IPS-18c (cell line): ENCODE results near the gene RALGDS.

Experiments
- H3K4me3 ChIP-seq: 2 replicates; pipeline ENCODE4 v1.7.0; 2013; ENCODE audit warnings: low read depth, mild to moderate bottlenecking, low read length, moderate library complexity; ENCODE audit not compliant: insufficient read depth
- H3K9me3 ChIP-seq: one replicate; pipeline ENCODE4 v1.6.1; 2013; ENCODE audit warnings: mild to moderate bottlenecking, low read length, moderate library complexity; ENCODE audit not compliant: control insufficient read depth, insufficient read depth

The RALGDS gene

DNA sequence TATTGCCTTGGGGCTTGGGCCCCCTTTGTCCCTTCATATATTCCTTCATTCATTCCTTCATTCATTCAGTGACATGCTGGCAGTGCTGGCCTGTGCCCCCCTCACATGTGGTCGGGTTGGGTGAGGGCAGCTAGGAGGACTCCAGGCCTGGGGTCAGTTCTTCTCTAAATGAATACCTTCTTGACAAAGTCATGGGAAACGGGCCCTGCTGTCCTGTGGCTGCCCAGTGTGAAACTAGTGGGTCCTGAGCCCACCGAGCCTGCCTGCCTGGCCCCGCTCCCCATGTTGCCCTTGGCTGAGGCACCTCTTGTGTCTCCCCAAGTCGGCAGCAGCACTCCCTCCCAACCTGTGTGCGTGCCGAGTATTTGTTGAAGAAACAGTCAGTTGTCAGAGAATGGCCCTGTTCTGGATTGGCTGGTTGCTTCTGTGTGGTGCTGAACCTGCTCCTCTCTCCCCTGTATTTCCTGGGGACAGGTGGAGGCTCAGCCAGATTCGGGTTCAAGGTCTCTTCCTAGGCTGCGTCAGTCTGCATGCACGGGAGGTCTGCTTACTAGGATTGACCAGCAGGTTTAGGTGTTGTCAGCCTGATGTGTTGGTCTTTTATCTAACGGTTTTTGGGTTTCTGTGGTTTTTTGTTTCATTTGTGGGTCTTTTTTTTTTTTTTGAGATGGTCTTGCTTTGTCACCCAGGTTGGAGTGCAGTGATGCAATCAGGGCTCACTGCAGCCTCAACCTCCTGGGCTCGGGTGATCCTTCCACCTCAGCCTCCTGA lies 62.3 kb downstream of the RALGDS start:
- no peak overlapping the region for H3K4me3 ChIP-seq

DNA sequence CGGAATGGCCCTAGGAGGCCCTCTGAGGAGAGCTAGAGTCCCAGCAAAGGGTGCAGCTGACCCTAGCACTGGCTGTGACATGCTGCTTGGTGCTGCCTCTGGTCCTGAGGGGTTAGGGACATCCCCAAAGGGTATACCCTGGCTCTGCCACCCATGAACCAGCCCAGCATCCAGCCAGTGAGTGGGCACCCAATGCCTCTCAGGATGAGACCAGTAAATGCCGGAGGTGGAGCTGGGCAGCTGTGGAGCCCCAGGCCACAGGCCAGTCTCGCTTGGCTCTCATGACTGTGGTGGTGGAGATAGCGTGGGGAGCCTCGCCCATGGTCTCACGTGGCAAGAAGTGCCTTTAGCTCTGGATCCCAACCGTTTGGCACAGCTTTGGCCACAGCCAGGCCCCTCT lies 63.0 kb downstream of the RALGDS start:
- no peaks in the 10 kb centered on the region for H3K9me3 ChIP-seq
- H3K4me3 ChIP-seq: no peak overlapping the region

More for the DNA sequence above, 62.3 kb downstream of the RALGDS start:
- H3K9me3 ChIP-seq: no peaks in the 10 kb centered on the region

DNA sequence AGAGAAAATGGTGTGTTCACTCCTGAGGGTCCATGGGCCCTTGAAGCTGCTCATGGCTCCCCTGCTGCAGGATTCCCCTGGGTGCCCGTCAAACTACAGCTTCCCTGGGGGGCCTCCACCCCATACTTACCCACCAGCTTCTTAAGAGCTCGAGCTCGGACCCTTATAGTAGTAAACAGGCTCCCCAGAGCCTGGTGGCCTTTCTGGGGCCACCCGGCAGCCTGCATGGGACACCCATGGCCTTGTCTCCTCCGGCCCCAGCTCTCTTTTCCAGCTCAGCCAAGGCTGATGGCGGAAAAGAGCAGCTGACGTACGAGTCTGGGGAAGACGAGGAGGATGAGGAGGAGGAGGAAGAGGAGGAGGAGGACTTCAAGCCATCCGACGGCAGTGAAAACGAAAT lies 63.5 kb downstream of the RALGDS start:
- H3K4me3 ChIP-seq: no peak overlapping the region
- H3K9me3 ChIP-seq: no peaks in the 10 kb centered on the region

DNA sequence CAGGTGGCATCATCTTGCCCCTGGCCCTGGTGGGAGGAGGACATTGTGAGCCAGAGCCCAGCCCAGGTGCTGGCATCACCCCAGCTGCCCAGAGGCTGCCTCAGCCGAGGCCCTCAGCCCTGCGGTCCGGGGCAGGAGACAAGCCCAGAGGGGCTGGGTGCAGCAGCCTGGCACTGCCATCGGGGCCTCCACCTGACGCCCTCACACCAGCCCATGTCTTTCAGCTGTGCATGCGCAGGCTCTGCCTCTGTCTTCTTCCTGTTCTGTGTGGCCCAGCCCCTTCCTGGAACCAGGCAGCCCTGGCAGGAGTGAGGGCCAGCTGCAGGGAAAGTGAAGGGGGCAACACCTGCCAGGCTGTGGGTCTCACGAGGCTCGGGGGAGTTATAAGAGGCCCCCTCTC lies 64.0 kb downstream of the RALGDS start:
- peaks cover 2% of the 10 kb centered on the region for H3K9me3 ChIP-seq
- no peak overlapping the region for H3K4me3 ChIP-seq

DNA sequence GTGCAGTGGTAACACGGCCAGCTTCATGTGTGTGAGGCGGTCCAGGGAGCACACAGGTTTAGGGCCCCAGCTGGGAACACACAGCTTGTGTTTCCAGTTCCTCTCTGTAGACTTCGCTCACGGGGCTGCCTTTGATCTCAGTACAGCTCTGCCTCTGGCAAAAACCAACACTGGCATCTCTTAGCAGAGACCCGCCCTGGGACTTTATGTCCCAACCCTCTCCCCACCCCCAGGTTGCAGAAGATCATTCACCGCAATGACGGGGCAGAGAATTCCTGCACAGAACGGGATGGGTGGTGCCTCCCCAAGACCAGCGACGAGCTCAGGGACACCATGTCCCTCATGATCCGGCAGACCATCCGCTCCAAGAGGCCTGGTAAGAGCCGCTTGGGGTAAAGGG lies 64.5 kb downstream of the RALGDS start:
- peaks cover 2% of the 10 kb centered on the region for H3K9me3 ChIP-seq
- no peak overlapping the region for H3K4me3 ChIP-seq

DNA sequence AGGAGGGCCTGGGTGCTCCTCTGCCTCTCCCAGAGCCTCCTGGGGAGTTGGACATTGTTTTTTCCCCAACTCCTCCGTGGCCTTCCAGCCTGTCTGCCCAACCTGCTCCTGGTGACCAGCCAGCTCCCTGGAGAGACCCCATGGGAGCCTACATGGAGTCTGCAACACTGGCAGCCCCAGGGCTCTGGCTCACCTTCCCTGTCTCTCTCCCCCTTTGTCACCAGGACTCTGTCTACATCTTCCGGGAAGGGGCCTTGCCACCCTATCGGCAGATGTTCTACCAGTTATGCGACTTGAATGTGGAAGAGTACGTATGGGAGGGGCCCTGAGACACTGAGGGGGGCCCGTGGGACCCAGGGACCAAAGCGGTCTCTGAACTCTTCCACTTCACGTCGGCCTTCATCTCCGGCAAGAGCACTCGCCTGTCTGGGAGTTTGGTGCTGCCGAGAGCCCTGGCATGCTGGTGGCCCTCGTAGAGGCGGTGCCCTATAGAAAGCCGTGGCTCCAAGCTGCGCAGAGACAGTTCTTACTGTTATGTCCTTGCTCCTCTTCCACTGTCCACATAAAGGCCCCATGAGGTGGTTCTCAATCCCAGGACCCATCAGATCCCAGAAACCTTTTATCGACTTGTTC lies 65.1 kb downstream of the RALGDS start:
- Histone ChIP-seq H3K9me3 (peaks cover 2% of the 10 kb centered on the region), H3K4me3 (no peak overlapping the region)

DNA sequence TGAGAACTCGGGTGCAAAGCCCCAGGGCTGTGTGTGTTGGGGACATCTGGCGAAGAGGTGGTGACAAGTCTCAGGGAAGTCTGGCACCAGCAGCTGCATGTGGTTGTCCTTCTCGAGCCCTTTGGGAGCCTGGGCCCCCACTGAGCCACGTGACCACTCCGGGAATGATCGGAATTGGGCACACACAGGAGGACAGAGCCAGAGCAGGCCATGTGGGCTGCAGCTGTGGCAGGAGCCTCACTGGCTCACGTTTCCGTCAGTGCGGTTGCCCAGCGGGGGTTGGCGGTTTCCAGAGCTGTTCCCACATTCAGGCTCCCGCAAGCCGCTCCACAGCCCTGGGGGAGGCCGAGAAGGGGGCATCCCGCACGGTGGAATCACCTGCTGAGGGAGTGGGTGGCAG lies 66.1 kb downstream of the RALGDS start:
- Histone ChIP-seq H3K9me3 (peaks cover 2% of the 10 kb centered on the region), H3K4me3 (no peak overlapping the region)

DNA sequence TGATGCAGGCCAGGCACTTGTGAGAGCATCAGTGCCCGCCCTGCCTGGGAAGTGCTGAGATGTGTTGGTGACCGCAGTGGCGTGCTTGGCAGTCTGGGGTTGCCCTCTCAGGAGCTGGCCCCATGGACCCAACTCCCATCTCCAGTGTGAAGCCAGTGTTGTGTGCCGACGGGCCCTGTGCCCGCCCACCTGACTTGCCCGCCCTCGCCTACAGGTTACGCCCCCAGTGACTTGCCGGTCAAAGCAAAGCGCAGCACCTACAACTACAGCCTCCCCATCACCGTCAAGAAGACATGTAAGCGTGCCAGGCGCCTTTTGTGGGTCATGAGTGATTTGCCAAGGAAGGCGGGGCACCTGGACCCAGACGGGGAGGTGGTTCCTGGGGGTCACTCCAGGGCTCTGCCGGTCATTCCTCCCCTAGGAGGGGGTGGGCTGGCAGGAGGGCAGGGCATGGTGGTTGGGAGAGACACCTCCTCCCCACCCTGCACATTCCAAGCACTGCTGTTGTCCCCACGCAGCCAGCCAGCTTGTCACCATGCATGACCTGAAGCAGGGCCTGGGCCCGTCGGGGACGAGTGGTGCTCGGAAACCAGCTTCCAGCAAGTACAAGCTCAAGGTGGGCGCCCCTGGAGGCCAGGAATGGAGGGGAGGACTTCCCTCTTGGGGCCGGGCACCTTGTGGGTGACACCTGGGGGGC lies 66.7 kb downstream of the RALGDS start:
- Histone ChIP-seq H3K4me3 (no peak overlapping the region), H3K9me3 (peaks cover 4% of the 10 kb centered on the region)

DNA sequence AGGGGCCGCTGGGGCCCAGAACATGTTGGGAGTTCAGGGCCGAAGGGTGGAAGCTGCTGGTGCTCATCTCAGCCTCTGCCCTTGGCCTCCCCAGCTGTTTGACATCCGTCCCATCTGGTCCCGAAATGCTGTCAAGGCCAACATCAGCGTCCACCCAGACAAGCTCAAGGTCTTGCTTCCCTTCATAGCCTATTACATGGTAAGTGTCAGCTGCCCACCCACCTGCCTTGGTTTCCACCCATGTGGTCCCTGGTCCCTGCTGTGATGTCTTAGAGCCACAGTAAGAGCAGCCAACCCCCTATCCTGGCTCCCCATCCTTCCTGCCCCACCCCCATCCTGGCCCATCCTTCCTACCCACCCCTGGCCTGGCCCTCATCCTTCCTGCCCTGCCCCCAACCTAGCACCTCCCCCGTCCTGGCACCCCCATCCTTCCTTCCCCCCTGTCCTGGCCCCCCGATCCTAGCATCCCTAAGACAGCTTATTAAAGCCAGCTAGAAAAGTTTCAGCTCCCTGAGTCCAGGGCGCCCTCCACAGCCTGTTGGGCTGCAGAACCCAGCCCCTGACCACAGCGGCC lies 69.0 kb downstream of the RALGDS start:
- peaks cover 4% of the 10 kb centered on the region for H3K9me3 ChIP-seq
- H3K4me3 ChIP-seq: no peak overlapping the region

DNA sequence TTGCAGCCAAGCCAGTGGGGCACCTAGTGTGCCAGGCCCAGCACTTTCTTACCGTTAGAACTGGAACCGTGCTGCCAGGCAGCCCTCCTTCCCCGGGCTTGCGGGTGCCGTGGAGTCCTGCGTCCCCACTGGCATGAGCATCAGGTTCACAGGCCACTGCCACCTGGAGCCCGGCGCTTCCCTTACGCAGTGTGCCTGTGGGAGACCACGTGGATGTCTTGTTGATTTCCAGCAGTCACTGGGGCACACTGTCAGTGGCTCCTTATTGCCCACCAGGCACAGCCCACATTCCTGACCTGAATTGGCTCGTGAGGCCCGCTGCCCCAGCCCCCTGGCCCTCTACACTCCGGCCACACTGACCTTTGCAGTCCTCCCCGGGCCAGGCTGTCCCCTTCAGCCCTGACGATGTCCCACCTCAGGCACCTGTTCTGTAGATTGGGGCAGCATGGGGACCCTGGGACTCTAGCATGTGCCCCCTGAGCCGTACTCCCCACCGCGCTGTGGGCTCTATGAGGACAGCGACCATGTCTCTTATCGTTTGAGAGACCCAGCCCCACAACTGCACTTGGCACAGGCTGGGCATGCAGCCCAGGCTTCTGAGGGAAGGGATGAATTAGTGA lies 69.6 kb downstream of the RALGDS start:
- no peak overlapping the region for H3K4me3 ChIP-seq
- peaks cover 4% of the 10 kb centered on the region for H3K9me3 ChIP-seq

DNA sequence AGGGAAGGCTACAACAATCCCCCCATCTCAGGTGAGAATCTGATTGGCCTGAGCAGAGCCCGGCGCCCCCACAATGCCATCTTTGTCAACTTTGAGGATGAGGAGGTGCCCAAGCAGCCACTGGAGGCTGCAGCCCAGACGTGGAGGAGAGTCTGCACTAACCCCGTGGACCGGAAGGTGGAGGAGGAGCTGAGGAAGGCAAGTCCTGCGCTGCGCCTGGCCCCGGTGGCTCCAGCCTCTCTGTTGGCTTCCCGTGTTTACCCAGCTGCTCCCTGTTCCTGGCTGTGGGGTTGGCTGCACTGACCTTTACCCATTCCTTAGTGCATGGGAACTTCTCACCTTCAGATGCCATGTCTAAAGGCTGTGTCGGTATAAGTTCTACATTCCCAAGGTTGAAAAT lies 70.3 kb downstream of the RALGDS start:
- H3K9me3 ChIP-seq: peaks cover 4% of the 10 kb centered on the region
- H3K4me3 ChIP-seq: no peak overlapping the region

DNA sequence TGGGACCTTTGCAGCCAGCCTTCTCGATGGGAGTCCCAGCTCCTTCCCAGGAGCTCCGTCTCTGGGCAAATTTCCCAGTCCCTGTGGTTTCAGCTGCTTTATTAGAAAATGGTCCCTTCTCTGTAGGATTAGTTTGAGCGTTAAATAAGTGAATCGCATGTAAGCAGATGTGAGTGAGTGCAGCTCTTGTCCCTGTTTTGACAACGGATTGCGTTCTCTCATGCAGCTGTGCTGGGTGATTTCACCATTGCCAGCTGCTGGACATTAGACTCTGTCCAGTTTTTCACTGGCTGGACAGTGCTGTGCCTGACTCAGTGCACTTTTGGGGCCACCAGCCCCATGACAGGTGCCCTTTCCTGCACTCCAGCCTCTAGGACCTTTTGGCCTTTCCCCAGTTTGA lies 70.9 kb downstream of the RALGDS start:
- no peak overlapping the region for H3K4me3 ChIP-seq

DNA sequence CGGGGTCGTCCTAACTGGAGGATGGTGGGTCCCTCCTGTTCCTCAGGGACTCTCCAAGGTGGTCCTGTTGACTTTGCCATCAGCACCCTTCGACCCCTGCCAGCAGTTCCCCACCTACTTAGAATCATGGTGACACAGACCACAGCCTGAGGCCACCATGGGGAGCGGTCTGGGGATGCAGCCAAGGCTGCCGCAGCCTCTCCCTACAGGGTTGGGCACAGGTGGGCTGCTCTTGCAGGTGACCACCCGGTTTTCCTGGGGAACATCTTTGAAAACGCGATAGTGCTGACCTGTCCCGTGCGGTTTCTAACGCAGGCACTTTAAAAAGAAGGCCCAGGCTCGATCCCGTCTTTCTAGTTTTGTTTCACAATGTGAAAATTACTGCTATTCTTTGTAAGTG lies 72.0 kb downstream of the RALGDS start:
- peaks cover 4% of the 10 kb centered on the region for H3K9me3 ChIP-seq
- no peak overlapping the region for H3K4me3 ChIP-seq

More for the DNA sequence above, 70.9 kb downstream of the RALGDS start:
- peaks cover 4% of the 10 kb centered on the region for H3K9me3 ChIP-seq

DNA sequence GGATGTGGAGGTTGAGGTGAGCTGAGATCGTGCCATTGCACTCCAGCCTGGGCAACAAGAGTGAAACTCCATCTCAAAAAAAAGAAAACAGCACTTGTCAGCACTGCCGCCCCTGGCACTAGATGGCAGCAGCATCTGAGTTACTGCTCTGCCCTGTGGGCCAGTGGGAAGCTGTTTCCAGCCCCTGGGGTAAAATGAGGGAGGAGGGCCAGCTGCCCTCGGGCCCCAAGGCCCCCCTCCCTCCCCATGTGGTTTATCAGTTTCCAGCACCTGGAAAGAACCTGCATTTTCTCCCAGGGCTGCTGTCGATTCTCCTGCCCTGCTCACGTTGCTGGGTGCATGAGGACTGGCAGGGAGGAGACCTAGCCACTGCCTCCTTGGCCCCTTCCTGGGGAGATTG lies 72.4 kb downstream of the RALGDS start:
- H3K9me3 ChIP-seq: peaks cover 4% of the 10 kb centered on the region
- H3K4me3 ChIP-seq: no peak overlapping the region
